GM19328 (cell line): ENCODE results near the gene PPP2R3B.
"Not testable (repeated sequence)": the region's sequence is repeated elsewhere in the genome, so short reads cannot be mapped to it uniquely, and the experiment has no call there.

Source experiments
- ATAC-seq: cut with Tn5 transposase; IDR thresholded peaks from one replicate; pipeline ENCODE4 v1.9.1; 2021; ENCODE audit warnings: mild to moderate bottlenecking, moderate library complexity; ENCODE audit not compliant: unreplicated experiment

PPP2R3B gene, protein sequence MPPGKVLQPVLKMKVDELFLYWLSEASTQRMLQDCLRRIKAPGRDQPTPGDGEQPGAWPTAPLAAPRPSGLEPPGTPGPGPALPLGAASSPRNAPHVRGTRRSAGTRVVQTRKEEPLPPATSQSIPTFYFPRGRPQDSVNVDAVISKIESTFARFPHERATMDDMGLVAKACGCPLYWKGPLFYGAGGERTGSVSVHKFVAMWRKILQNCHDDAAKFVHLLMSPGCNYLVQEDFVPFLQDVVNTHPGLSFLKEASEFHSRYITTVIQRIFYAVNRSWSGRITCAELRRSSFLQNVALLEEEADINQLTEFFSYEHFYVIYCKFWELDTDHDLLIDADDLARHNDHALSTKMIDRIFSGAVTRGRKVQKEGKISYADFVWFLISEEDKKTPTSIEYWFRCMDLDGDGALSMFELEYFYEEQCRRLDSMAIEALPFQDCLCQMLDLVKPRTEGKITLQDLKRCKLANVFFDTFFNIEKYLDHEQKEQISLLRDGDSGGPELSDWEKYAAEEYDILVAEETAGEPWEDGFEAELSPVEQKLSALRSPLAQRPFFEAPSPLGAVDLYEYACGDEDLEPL

DNA sequence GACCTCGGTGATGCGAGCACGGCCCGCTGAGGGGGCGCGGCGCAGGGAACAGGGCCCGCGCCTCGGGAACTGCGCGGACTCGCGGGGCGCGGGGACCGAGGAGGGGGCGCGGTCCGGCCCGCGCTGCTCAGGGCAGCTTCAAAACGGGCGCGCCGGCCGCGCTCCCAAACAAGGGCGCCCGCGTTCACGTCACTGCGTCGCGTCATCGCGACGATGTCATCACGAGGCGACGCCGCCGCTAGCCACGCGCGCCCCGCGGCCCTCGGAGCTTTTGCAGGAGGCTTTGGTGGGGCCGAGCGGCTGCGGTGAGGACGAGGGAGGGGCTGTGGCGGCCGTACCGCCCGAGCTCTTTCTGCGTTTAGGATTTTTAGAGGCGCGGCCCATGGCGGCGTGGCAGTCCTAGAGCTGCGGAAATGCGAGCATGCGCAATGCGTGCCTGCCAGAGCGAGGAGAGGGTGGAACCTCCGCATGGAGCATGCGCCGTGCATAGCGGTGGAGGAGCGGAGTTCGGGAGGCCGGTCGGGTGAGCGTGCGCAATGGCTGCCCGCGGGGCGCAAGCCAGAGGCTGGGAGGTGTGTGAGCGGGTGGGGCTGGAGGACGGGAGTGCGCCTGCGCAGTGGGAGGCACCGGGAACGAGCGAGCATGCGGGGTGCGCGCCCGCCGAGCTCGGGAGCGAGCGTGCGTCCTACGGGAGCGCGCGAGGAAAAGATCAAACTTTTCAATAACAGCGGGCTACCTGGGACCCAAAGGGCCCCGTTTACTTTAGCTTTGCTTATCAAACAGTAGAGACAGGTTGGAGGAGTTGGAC, at the start of gene PPP2R3B:
PPP2R3B (minus strand) TSS at position 140 of the 808 bp plus-strand sequence. CDS start 216 bp downstream, outside the sequence.
- ATAC-seq: peak; percentile 95

DNA sequence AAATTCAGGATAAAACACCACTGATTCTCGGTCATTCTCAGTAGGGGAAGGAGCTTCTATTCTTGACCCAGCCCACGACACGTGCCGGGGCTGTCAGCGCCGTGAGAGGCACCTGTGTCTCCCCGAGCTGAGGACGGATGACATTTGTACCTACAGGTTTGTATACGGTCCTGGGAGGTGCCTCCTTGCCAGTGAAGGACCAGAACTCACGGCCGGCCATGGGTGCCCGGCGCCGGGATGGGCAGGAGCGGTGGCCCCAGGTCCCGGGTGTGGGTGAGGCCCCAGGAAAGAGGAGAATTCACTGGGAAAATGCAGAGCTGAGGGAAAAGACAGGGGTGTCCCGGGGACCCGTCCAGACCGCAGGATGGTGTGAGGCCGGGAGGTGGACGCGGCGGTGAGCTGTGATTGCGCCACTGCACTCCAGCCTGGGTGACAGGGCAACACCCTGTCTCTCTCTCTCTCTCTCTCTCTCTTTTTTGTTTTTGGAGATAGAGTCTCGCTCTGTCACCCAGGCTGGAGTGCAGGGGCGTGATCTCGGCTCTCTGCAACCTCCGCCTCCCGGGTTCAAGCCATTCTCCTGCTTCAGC, 48.9 kb upstream of the PPP2R3B start:
- ATAC-seq: no peak

DNA sequence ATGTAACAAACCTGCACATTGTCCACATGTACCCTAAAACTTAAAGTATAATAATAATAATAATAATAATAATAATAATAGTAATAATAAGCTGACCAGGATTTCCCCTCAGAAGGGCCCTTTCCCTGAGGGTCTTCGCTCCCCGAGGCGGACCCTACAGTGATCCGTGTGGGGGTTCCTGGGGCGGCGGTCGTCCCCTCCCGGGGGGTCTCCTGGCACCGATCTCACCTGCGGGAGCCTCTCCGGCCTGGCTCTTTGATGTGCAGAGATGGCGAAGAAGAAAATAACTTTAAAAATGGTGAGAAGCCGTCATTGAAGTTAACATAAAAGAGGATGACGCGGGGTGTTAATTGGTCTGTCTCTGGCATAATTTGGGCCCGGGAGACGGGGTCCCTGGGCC, 48.2 kb upstream of the PPP2R3B start:
- ATAC-seq: no peak

DNA sequence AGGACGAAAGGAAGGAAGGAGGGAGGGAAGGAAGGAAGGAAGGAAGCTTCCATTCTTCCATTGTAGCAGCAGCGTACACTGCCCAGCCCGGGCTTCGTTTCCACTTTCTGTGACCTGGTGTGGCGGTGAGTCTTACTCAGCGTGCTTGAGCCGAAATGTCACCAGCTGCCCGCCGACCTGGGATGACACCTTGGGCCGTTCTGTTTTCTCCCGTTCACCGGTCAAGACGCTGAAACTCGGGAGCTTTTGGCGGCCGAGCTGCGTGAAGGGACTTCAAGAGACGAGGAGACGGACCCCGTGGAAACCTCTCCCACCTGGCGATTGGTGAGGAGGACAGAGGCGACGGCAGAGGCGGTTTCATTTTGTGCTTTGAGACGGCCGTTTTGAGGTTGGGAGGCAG, 47.1 kb upstream of the PPP2R3B start:
- no peak for ATAC-seq

DNA sequence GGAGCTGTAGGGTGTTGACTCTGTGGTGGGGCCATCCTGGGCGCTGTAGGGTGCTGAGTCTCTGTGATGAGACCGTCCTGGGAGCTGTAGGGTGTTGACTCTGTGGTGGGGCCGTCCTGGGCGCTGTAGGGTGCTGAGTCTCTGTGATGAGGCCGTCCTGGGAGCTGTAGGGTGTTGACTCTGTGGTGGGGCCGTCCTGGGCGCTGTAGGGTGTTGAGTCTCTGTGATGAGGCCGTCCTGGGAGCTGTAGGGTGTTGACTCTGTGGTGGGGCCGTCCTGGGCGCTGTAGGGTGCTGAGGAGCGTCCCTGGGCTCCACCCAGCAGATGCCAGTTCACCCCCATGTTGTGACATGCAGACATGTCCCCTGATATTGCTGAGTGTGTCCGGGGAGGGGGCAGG, 46.0 kb upstream of the PPP2R3B start:
- ATAC-seq: not testable (repeated sequence)

DNA sequence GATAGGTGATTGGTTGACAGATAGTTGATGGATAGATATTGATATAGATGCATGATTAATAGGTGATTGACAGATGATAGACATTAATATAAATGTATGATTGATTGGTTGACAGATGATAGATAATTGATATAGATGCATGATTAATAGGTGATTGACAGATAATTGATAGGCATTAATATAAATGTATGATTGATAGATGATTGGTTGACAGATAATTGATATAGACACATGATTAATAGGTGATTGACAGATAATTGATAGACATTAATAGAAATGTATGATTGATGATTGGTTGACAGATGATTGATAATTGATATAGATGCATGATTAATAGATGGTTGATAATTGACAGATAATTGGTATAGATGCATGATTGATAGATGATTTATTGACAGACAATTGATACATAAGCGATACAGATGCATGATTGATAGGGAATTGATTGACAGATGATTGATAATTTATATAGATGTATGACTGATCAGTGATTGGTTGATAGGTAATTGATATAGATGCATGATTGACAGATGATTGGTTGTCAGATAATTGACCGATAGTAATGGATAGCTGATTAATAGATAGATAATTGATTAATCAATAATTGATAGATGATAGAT, 44.9 kb upstream of the PPP2R3B start:
- ATAC-seq: no peak

DNA sequence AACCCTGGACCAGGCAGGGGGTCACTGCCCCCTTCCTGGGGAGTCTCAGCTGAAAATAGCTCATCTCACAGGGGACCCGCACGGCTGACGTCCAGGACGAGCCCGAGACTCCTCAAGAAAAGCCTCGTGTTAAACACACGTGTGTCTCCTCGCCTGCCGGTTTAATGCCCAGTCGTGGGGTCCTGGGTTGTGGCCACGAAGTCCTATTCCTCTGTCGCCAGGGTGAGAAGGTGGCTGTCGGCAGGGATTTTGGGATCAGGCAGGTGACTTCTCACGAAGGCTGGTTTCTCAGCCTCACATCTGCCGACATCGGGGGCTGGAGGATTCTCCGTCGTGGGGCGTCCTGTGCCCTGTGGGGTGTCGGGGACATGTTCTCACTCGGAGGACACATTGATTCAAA, 44.3 kb upstream of the PPP2R3B start:
- no peak for ATAC-seq

DNA sequence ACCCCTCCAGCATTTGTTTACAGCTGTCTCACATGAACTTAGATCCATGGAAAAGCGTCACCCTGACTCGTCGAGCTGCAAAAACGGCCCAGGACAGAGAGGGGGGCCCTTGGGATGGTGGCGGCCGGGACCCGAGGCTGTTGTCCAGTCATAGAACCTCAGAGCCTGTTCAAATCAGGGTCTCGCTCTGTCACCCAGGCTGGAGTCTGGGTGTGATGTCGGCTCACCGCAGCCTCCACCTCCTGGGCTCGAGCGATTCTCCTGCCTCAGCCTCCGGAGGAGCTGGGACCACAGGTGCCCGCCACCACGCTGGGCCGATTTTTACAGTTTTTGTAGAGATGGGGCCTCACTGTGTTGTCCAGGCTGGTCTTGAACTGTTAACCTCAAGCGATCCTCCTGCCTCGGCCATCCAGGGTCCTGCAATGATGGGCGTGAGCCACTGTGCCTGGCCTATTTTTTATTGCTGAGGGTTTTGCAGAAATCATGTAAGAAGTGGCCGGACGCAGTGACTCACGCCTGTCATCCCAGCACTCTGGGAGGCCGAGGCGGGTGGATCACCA, 42.6 kb upstream of the PPP2R3B start:
- no peak for ATAC-seq

DNA sequence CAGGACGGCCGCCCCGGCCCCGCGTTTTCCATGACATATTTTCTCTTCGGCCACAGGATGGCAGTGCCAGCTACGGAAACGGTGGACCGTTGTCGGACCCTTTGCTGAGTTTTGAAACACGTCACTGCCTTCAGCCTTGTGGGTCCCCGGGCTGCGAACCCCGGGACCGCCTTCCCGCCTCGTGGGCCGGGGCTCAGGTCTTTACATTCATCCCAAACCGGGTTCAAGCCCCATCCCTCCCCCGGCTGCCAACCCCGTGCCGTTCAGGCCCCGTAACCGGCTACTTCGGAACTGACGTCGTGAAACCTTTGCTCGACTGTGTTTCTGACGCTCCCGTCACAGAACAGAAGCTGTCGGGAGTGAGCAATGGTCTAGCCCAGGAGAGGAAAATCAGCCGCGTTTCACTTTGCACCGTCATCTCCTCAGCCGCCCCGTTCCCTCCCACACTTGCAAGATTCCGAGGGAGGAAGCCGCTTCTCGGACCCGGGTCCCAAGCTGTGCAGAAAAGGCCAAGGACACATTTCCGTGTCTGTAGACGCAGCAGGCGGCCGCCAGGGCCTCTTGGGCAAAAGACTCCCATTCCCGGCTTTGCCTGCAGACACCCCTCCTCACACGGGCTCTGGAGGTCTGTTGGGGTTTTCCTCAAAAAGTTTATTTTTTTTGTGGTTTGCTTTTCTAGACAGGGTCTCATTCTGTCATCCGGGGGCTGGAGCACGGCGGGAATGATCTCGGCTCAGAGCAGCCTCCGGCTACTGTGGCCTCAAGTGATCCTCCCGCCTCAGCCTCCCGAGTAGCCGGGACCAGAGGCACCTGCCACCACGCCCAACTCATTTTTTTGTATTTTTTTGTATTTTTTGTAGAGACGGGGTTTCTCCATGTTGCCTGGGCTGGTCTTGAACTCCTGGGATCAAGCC, 41.4 kb upstream of the PPP2R3B start:
- ATAC-seq: no peak

DNA sequence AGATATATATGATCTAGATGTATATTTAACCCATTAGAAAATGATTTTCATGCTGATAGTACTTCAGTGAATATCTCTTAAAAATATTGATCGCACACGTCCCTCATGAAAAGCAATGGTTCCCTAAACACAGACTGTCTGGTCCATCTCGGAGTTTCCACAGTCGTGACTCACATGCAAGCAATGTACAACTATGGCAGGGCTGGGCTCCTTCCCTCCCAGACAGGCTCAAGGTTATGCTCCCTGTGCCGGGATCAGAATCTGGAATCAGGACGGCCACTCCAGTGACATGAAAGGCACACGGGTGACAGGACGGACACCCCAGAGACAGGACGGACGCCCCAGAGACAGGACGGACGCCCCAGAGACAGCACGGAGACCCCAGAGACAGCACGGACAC, 40.2 kb upstream of the PPP2R3B start:
- ATAC-seq: no peak

DNA sequence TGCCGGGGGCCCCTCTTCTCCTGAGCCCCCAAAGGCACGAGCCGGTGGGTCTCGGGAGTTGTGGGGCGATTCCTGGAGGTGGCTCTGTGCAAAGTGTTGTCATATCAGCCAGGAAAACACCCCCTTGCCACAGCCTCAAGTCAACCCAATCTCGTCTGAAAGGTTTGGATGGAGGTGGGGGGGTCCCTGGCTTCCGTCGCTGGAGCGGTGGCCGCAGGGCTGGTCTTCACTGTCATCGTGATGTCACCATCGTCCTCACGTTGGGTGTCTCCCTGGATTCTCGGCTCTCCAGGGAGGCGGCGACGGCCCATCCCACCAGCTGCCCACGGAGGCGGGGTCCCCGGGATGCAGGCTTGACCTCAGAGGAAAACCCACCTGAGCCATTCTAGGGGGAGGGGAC, 38.3 kb upstream of the PPP2R3B start:
- ATAC-seq: no peak

DNA sequence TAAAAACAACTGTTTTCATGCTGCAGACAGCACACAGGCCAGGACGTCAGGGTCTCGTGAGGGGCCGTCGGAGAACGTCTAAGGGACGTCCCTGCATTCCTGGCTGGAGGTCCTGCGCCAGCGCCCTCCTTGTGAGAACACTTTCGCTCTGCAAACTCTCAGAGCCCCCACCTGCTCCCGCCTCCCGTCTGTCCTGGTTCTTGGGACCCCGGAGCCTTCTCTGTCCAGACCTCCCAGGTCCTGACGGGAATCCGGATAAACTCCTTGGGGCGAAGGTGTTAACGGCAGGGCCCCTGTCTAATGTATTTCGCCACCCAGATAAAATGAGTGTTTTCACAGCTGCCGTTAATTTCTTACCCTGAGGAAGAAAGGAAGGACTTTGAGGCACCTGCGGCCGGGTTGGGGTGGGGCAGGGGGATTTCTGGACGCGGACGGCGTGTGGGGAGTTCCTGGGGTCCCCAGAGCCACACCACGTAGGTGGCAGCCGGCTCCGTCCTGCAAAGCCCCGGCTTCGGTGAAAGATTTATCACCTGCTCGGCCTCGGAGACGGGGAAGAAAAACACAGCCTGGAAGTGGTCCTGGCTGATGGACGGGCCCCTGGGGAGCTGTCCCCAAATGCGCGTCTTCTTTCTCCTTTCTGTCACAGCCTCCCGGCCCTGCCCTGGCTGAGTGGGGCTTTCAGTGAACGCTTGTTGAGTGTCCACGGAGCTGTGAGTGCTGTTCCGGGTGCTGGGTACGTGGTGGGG, 35.1 kb upstream of the PPP2R3B start:
- ATAC-seq: no peak

DNA sequence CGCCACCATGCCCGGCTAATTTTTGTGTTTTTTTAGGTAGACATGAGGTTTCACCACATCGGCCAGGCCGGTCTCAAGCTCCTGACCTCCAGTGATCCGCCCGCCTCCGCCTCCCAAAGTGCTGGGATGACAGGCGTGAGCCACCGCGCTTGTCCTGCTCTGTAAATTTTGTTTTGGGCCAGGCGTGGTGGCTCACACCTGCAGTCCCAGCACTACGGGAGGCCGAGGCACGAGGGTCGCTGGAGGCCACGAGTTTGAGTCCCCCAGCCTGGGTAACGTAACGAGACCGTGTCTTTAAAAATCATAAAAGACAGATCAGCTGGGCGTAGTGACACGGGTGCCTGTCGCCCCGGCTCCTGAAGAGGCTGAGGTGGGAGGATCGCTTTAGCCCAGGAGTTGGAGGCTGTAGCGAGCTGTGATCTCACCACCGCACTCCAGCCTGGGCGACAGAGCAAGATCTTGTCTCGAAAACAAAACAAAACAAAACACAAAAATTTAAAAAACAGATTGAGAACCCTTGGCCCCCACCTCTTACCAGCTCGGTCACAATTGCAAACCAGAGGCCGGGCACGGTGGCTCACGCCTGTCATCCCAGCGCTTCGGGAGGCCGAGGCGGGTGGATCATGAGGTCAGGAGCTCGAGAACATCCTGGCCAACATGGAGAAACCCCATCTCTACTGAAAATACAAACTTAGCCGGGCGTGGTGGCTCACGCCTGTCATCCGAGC, 34.0 kb upstream of the PPP2R3B start:
- ATAC-seq: no peak

DNA sequence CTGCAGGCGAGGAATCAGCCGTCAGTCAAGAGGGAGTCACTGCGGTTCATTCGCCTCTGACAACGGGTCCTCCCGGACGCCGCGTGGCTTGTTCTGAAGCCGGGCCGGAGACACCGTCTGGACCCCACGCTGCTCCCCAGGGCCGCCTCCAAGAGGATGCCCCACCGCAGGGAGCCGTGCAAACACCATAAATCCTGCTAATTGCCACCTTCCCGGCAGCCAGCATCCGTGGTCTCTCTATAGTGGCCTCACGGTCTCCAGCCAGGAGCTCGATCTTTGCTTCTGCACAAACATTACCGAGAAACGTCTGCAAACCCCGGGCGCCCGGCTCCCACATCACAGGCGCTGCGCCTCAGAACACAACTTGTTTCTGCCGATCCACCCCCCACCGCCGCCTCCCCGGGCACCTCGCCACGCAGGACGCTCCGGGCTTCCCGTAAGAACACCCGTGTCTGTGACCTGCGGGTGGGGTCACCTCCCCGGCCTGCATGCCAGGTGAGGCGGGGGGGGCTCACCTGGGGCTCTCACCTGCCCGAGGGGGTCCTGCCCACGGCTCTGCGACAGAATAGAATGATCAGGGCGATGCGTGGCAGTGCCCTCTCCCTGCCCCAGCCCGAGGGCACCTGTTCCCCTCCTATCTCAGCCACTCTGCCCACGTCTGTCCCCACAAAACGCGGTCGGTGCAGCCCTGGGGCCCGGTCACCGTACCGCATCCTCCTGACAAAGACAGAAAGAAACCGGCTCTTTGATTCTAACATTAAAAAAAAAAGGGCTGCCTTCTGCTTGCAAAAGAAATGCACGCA, 32.4 kb upstream of the PPP2R3B start:
- ATAC-seq: no peak

DNA sequence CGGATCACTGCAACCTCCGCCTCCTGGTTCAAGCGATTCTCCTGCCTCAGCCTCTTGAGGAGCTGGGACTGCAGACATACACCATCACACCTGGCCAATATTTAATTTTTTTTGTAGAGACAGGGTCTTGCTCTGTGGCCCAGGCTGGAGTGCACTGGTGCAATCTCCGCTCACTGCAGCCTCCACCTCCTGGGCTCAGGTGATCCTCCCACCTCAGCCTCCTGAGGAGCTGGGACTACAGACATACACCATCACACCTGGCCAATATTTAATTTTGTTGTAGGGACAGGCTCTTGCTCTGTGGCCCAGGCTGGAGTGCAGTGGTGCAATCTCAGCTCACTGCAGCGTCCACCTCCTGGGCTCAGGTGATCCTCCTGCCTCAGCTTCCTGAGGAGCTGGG, 28.8 kb upstream of the PPP2R3B start:
- ATAC-seq: not testable (repeated sequence)

DNA sequence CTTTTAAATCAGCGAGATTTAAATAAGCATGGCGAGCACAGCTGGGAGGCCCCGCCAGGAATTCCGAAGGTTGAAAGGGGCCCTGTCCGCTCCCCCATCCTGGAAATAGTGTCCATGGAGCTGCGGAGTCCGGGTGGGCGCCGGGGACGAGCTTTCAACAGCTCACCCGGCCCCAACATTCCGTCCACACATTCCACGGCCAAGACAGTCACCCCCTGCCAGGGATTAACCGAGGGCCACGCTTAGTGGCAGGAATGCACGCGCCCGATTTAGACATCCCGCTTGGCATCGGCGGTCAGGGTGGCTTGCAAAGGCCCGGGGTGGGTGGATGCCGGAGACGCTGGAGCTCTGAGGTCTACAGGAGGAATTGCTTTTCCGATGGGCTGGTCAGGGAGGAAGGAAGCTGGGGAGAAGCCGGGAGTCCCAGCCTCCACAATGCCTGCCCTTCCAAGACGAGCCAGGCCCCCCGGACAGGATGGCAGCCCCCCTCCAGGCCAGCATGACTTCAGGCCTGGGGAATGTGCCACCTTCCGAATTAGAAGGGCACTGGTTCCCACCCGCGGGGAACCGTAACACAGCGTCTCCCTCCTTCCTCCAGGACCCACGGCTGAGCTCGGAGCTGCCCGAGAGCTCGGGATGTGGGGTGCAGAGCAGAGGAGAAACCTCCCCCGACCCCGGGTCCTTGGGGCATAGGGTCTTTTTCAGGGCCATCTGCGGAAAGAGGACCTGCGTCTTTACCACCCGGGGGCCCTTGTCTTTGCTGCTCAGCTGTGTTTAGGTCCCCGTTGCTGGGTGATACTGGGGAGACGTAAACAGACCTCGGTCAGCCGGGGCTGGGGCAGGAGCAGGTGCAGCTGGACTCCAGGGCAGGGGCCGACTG, 26.9 kb upstream of the PPP2R3B start:
- no peak for ATAC-seq
